HepG2 (cell line): ENCODE data around the gene SUCLG2. TPM values are rescaled to one million over a fixed set of nuclear protein-coding genes. Genes with fewer than 3 reads are reported as not detected.

Experiments used
- CBX2 ChIP-seq, 2 experiments: fragments of 200-600 bp in 1 of 2; sonication (generic); formaldehyde crosslinking in 1 of 2; IDR thresholded peaks; 2 replicates each; pipeline versions ENCODE4 v1.7.0 to v1.8.1; 2018 to 2022; ENCODE audit warnings: low read depth in 2 of 2, low read length in 1 of 2, mild to moderate bottlenecking in 1 of 2, missing genetic modification reagents in 1 of 2
- ETV5 ChIP-seq: IDR thresholded peaks from 2 replicates; pipeline ENCODE4 v1.6.1; 2018; ENCODE audit warnings: missing biosample characterization, missing genetic modification reagents, inconsistent platforms, borderline replicate concordance
- FOXA3 ChIP-seq: IDR thresholded peaks from 2 replicates; pipeline ENCODE4 v1.6.1; 2016; ENCODE audit warnings: missing genetic modification reagents, missing compliant biosample characterization
- FOXC1 ChIP-seq: sonication (generic); formaldehyde crosslinking; IDR thresholded peaks from 2 replicates; pipeline ENCODE4 v1.8.0; 2022; ENCODE audit warnings: mild to moderate bottlenecking, missing genetic modification reagents, borderline replicate concordance
- HDAC6 ChIP-seq: fragments of 200-600 bp; sonication (generic); IDR thresholded peaks from 2 replicates; pipeline ENCODE4 v1.7.0; 2017; ENCODE audit warnings: mild to moderate bottlenecking, antibody characterized with exemption, low read length, low read depth
- HIVEP1 ChIP-seq: sonication (generic); formaldehyde crosslinking; IDR thresholded peaks from 2 replicates; pipeline ENCODE4 v1.4.0; 2020; ENCODE audit warnings: mild to moderate bottlenecking, missing genetic modification reagents
- HOXA7 ChIP-seq: sonication (generic); formaldehyde crosslinking; IDR thresholded peaks from 2 replicates; pipeline ENCODE4 v1.8.1; 2022; ENCODE audit warnings: mild to moderate bottlenecking, missing genetic modification reagents, moderate library complexity
- MXI1 ChIP-seq: IDR thresholded peaks from 3 replicates; pipeline ENCODE4 v1.6.1; 2012; ENCODE audit warnings: low read depth, low read length, inconsistent platforms, borderline replicate concordance
- MYPOP ChIP-seq: sonication (generic); formaldehyde crosslinking; IDR thresholded peaks from 2 replicates; pipeline ENCODE4 v1.8.1; 2023; ENCODE audit warnings: mild to moderate bottlenecking, moderate library complexity, missing genetic modification reagents
- NCOA1 ChIP-seq: sonication (generic); formaldehyde crosslinking; IDR thresholded peaks from 2 replicates; pipeline ENCODE4 v1.9.0; 2021; ENCODE audit warnings: missing genetic modification reagents
- TEAD3 ChIP-seq: optimal IDR thresholded peaks from 2 replicates; pipeline ENCODE3; 2016; ENCODE audit warnings: borderline replicate concordance
- TOPORS ChIP-seq: sonication (generic); formaldehyde crosslinking; IDR thresholded peaks from 2 replicates; pipeline ENCODE4 v1.8.0; 2023; ENCODE audit warnings: mild to moderate bottlenecking, missing genetic modification reagents
- ZC3H13 ChIP-seq: sonication (generic); formaldehyde crosslinking; IDR thresholded peaks from 2 replicates; pipeline ENCODE4 v1.8.1; 2023; ENCODE audit warnings: mild to moderate bottlenecking, missing genetic modification reagents, moderate library complexity
- ZC3H4 ChIP-seq: sonication (generic); formaldehyde crosslinking; IDR thresholded peaks from 2 replicates; pipeline ENCODE4 v1.4.0; 2020; ENCODE audit warnings: missing genetic modification reagents, borderline replicate concordance
- ZKSCAN8 ChIP-seq: IDR thresholded peaks from 2 replicates; pipeline ENCODE4 v1.6.1; 2016; ENCODE audit warnings: borderline replicate concordance, missing genetic modification reagents, missing compliant biosample characterization
- ZMYM4 ChIP-seq: sonication (generic); formaldehyde crosslinking; IDR thresholded peaks from 2 replicates; pipeline ENCODE4 v1.8.1; 2023; ENCODE audit warnings: mild to moderate bottlenecking, missing genetic modification reagents
- ZNF17 ChIP-seq: sonication (generic); formaldehyde crosslinking; IDR thresholded peaks from 2 replicates; pipeline ENCODE4 v1.5.0; 2020; ENCODE audit warnings: mild to moderate bottlenecking, missing genetic modification reagents
- ZNF205 ChIP-seq: IDR thresholded peaks from 2 replicates; pipeline ENCODE4 v1.6.1; 2018; ENCODE audit warnings: missing biosample characterization, missing genetic modification reagents
- ZNF264 ChIP-seq: sonication (generic); formaldehyde crosslinking; IDR thresholded peaks from 2 replicates; pipeline ENCODE4 v1.4.0; 2020; ENCODE audit warnings: missing genetic modification reagents
- ZNF354B ChIP-seq: sonication (generic); formaldehyde crosslinking; IDR thresholded peaks from 2 replicates; pipeline ENCODE4 v1.8.0; 2022; ENCODE audit warnings: mild to moderate bottlenecking, missing genetic modification reagents
- ZNF547 ChIP-seq: sonication (generic); formaldehyde crosslinking; IDR thresholded peaks from 2 replicates; pipeline ENCODE4 v1.5.1; 2020; ENCODE audit warnings: mild to moderate bottlenecking, missing genetic modification reagents
- polyA plus RNA-seq, 8 experiments: library from polyadenylated mRNA; depleted of rRNA in 3 of 8; stranded (reverse) in 7 of 8; unstranded in 1 of 8; fragments of >200 nt; fragmentation: Illumina TruSeq in 4 of 8; extraction: Trizol in 4 of 8; gene quantifications; 2 replicates each; pipeline versions ENCODE4 v1.2.1 to v1.2.3, GENCODE V29; 2011 to 2016; ENCODE audit warnings: low read depth in 4 of 8, missing spikeins in 1 of 8, mixed read lengths in 1 of 8; ENCODE audit not compliant: insufficient read depth in 1 of 8
- total RNA-seq, 5 experiments: library from RNA; depleted of rRNA; stranded (reverse); fragments of >200 nt; fragmentation: Illumina TruSeq; extraction: Trizol; gene quantifications; 2 replicates each; pipeline ENCODE4 v1.2.3, GENCODE V29; 2016; ENCODE audit warnings: low read depth in 1 of 5
- TF ChIP-seq, protein P1 (sequence below): sonication (generic); formaldehyde crosslinking; IDR thresholded peaks from 2 replicates; pipeline ENCODE4 v1.5.0; 2020; ENCODE audit warnings: mild to moderate bottlenecking, low read depth, missing genetic modification reagents, borderline replicate concordance
- TF ChIP-seq, protein P2 (sequence below): sonication (generic); formaldehyde crosslinking; IDR thresholded peaks from 2 replicates; pipeline ENCODE4 v1.4.0; 2020; ENCODE audit warnings: missing genetic modification reagents, mild to moderate bottlenecking, borderline replicate concordance
- TF ChIP-seq, protein P3 (sequence below): IDR thresholded peaks from 2 replicates; pipeline ENCODE4 v1.6.1; 2016; ENCODE audit warnings: low read depth

SUCLG2 gene
- total and polyA plus RNA-seq, 2 of the 13 experiments (the other 11 are each of a cell fraction or from before 2014, with no cell fraction given): 21.4 to 64.9 TPM

DNA sequence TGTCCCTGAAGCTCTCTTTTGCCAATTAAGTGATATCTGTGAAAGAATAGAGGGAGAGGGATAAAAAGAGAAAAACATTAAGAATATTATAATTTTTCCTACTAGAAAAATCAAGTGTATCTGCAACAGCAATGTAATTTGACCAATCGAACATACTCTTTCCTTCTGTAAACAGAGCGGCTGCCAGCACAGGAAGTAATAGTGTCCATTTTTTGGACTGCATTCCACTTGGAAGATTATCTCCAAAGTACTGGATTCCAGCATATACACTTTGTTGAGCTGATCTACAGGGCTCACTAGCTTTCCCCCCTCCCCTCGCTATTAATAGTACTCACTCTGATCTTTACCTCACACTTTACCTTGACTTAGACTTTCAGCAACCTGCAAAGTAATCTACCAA lies 90.4 kb downstream of the SUCLG2 start (continued):
- TF ChIP-seq, protein P1, sequence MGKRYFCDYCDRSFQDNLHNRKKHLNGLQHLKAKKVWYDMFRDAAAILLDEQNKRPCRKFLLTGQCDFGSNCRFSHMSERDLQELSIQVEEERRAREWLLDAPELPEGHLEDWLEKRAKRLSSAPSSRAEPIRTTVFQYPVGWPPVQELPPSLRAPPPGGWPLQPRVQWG (CRISPR knock-in tag): no peak
- TF ChIP-seq ZC3H13 (CRISPR knock-in tag): no peak
- peak; percentile 45; the same call in 1 of the 2 replicates for TF ChIP-seq FOXA3 (CRISPR knock-in tag)
- TF ChIP-seq ZMYM4 (CRISPR knock-in tag): peak; percentile 50; the same call in 1 of the 2 replicates
- TF ChIP-seq MYPOP (CRISPR knock-in tag): no peak
- no peak for TF ChIP-seq ZNF354B (CRISPR knock-in tag)
- TF ChIP-seq ZC3H4 (CRISPR knock-in tag): no peak
- TF ChIP-seq MXI1: no peak
- peak; percentile 54 for TF ChIP-seq TEAD3 (CRISPR knock-in tag)
- TF ChIP-seq, protein P2, sequence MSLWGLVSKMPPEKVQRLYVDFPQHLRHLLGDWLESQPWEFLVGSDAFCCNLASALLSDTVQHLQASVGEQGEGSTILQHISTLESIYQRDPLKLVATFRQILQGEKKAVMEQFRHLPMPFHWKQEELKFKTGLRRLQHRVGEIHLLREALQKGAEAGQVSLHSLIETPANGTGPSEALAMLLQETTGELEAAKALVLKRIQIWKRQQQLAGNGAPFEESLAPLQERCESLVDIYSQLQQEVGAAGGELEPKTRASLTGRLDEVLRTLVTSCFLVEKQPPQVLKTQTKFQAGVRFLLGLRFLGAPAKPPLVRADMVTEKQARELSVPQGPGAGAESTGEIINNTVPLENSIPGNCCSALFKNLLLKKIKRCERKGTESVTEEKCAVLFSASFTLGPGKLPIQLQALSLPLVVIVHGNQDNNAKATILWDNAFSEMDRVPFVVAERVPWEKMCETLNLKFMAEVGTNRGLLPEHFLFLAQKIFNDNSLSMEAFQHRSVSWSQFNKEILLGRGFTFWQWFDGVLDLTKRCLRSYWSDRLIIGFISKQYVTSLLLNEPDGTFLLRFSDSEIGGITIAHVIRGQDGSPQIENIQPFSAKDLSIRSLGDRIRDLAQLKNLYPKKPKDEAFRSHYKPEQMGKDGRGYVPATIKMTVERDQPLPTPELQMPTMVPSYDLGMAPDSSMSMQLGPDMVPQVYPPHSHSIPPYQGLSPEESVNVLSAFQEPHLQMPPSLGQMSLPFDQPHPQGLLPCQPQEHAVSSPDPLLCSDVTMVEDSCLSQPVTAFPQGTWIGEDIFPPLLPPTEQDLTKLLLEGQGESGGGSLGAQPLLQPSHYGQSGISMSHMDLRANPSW (CRISPR knock-in tag): no peak
- no peak for TF ChIP-seq HDAC6
- TF ChIP-seq, protein P3, sequence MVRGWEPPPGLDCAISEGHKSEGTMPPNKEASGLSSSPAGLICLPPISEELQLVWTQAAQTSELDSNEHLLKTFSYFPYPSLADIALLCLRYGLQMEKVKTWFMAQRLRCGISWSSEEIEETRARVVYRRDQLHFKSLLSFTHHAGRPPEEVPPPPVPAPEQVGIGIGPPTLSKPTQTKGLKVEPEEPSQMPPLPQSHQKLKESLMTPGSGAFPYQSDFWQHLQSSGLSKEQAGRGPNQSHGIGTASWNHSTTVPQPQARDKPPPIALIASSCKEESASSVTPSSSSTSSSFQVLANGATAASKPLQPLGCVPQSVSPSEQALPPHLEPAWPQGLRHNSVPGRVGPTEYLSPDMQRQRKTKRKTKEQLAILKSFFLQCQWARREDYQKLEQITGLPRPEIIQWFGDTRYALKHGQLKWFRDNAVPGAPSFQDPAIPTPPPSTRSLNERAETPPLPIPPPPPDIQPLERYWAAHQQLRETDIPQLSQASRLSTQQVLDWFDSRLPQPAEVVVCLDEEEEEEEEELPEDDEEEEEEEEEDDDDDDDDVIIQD: peak; percentile 84; the same call in 1 of the 2 replicates
- no peak for TF ChIP-seq ZKSCAN8 (CRISPR knock-in tag)
- no peak for TF ChIP-seq HIVEP1 (CRISPR knock-in tag)
- TF ChIP-seq ETV5 (CRISPR knock-in tag): peak; percentile 70; the same call in 1 of the 2 replicates
- TF ChIP-seq ZNF264 (CRISPR knock-in tag): no peak
- no peak for TF ChIP-seq NCOA1 (CRISPR knock-in tag)
- TF ChIP-seq ZNF17: no peak
- no peak for TF ChIP-seq ZNF205 (CRISPR knock-in tag)
- no peak for TF ChIP-seq TOPORS (CRISPR knock-in tag)
- no peak for TF ChIP-seq HOXA7 (CRISPR knock-in tag)
- TF ChIP-seq CBX2 (IDR thresholded peaks at IDR 0.05; ENCODE audit: low read depth, low read length): no peak
- no peak for TF ChIP-seq CBX2 (CRISPR knock-in tag; IDR thresholded peaks at IDR 0.05; ENCODE audit: low read depth)
- no peak for TF ChIP-seq FOXC1 (CRISPR knock-in tag)
- no peak for TF ChIP-seq ZNF547 (CRISPR knock-in tag)
